Bronchial epithelial cell (primary cell): ENCODE measurements around the gene PFDN1. TPM values are rescaled to one million over a fixed set of nuclear protein-coding genes. Genes with fewer than 3 reads are reported as not detected.

Experiments used
- DNase-seq: peaks from one replicate; pipeline ENCODE4 v3.0.0-alpha.2; 2010; ENCODE audit warnings: low read depth
- FAIRE-seq: peaks from 2 replicates; lab custom pipeline; 2011; peaks lifted over from hg19 to GRCh38; lab: Jason Lieb, UNC
- H3K27me3 ChIP-seq: 2 replicates; pipeline ENCODE4 v1.5.1; 2011; ENCODE audit warnings: low read length; ENCODE audit not compliant: control insufficient read depth, insufficient read depth
- H3K36me3 ChIP-seq: 2 replicates; pipeline ENCODE4 v1.5.1; 2011; ENCODE audit warnings: low read length; ENCODE audit not compliant: control insufficient read depth, insufficient read depth
- H3K4me3 ChIP-seq: 2 replicates; pipeline ENCODE4 v1.5.1; 2011; ENCODE audit warnings: mild to moderate bottlenecking, low read depth, low read length, control low read depth
- CTCF ChIP-seq: IDR thresholded peaks from 2 replicates; pipeline ENCODE4 v1.5.1; 2011; ENCODE audit warnings: mild to moderate bottlenecking, moderate library complexity, low read length, control low read depth, inconsistent platforms; ENCODE audit not compliant: insufficient read depth, severe bottlenecking
- total RNA-seq: library from RNA; depleted of rRNA; stranded (reverse); fragments of >200 nt; gene quantifications from 2 replicates; pipeline ENCODE4 v1.2.1, GENCODE V29; 2014

PFDN1 gene
- total RNA-seq, 1 donor from 2014 or later: 34.5 TPM

- no peak for FAIRE-seq
- H3K27me3 ChIP-seq: no peaks in the 10 kb centered on the region
- no peak overlapping the region for H3K4me3 ChIP-seq
- no peak for DNase-seq
- TF ChIP-seq CTCF: no peak
- no peaks in the 10 kb centered on the region for H3K36me3 ChIP-seq
Measured at GRCh38 chr5:140222416-140222815, 80.5 kb downstream of the PFDN1 start.

GRCh38 chr5:140221697-140222223 lies 81.1 kb downstream of the PFDN1 start:
- Histone ChIP-seq H3K27me3 (no peaks in the 10 kb centered on the region), H3K36me3 (no peaks in the 10 kb centered on the region), H3K4me3 (no peak overlapping the region)
- FAIRE-seq: no peak
- peak; percentile 97 for DNase-seq
- TF ChIP-seq CTCF: no peak

- no peak for FAIRE-seq
Measured at GRCh38 chr5:140220698-140221064, 82.2 kb downstream of the PFDN1 start.

GRCh38 chr5:140220032-140220697 lies 82.7 kb downstream of the PFDN1 start:
- Histone ChIP-seq H3K27me3 (no peaks in the 10 kb centered on the region), H3K36me3 (no peaks in the 10 kb centered on the region), H3K4me3 (no peak overlapping the region)
- TF ChIP-seq CTCF: no peak
- FAIRE-seq (peak; percentile 64), DNase-seq (peak; percentile 58)

More at GRCh38 chr5:140220698-140221064, 82.2 kb downstream of the PFDN1 start:
- no peak for TF ChIP-seq CTCF
- Histone ChIP-seq H3K4me3 (no peak overlapping the region), H3K27me3 (no peaks in the 10 kb centered on the region), H3K36me3 (no peaks in the 10 kb centered on the region)
- DNase-seq: peak; percentile 27

DNA sequence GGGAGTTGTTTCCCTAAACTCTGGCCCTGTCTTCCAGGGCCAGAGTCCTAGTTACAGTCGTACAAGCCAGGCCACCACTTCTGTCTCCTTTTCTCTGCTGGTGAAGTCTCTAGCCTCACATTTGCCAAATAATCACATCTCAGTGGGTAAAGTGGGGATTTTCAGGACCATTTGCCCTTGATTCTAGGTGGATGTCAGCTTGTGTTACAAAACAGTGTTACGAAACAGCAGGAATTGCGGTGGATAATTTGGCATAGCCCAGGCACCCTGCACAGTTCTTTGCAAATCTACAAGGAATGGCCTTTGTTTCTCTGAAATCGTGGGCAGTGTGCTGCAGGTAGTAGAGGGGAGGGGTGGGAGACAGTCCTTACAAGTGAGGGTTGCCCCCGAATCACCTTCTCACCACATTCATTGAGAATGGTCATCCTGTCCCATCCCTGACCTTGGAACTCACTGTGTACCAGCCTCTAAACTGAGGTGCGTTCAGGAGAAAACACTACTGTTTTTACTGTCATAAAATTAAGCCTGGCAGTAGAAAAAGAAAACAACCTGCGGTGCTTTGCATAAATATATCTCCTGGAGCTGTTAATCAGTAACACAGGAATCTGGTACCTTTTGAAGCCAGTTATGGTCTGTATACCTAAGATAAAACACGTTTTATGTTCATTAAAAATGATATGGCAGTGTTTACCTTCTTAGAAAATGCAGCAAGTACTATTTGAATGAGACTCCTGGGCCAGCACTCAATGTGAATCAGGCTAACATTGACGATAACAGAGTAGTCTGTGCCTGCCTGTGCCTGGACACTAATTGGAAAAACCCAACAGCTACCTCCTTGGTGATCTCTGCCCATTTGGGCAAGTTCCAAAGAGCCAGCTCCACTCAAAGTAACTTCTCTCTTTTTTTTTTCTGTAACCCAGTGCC lies 83.6 kb downstream of the PFDN1 start:
- no peak for FAIRE-seq
- DNase-seq: no peak
- H3K36me3 ChIP-seq: no peaks in the 10 kb centered on the region
- H3K27me3 ChIP-seq: no peaks in the 10 kb centered on the region
- TF ChIP-seq CTCF: no peak
- H3K4me3 ChIP-seq: no peak overlapping the region
